RWPE2 (cell line): Measurements from ENCODE around the gene VSTM5.
"Not testable (repeated sequence)": the region's sequence is repeated elsewhere in the genome, so short reads cannot be mapped to it uniquely, and the experiment has no call there.

Experiments
- ATAC-seq: fragments of 200-7000 bp; cut with Tn5 transposase; 3 replicates; pipeline ENCODE4 v1.9.1; 2021; ENCODE audit warnings: low read depth
- DNase-seq: peaks from one replicate; pipeline ENCODE4 v3.0.0-alpha.2; 2020; ENCODE audit warnings: low spot score
- H3K27ac ChIP-seq: fragments of 450-650 bp; 2 replicates; pipeline ENCODE4 v1.5.1; 2017; ENCODE audit warnings: mild to moderate bottlenecking; ENCODE audit not compliant: poor library complexity, severe bottlenecking
- H3K27me3 ChIP-seq: fragments of 250-450 bp; sonication (Bioruptor Pico); 2 replicates; pipeline ENCODE4 v1.5.1; 2021; ENCODE audit warnings: mild to moderate bottlenecking, moderate library complexity; ENCODE audit not compliant: insufficient read depth, poor library complexity, severe bottlenecking
- H3K36me3 ChIP-seq: fragments of 250-450 bp; sonication (Bioruptor Pico); 2 replicates; pipeline ENCODE4 v1.5.1; 2020; ENCODE audit warnings: low read depth, mild to moderate bottlenecking, moderate library complexity
- H3K4me1 ChIP-seq: fragments of 250-450 bp; sonication (Bioruptor Pico); 2 replicates; pipeline ENCODE4 v1.5.1; 2021; ENCODE audit warnings: mild to moderate bottlenecking, moderate library complexity; ENCODE audit not compliant: insufficient read depth, poor library complexity, severe bottlenecking
- H3K4me3 ChIP-seq: fragments of 250-450 bp; sonication (Bioruptor Pico); 2 replicates; pipeline ENCODE4 v1.5.1; 2021; ENCODE audit warnings: mild to moderate bottlenecking, moderate library complexity; ENCODE audit not compliant: severe bottlenecking
- H3K9me3 ChIP-seq: fragments of 250-450 bp; sonication (Bioruptor Pico); 2 replicates; pipeline ENCODE4 v1.5.1; 2021; ENCODE audit warnings: mild to moderate bottlenecking, moderate library complexity; ENCODE audit not compliant: severe bottlenecking
- TF ChIP-seq, protein P1 (sequence below): fragments of 450-650 bp; IDR thresholded peaks from one replicate; pipeline ENCODE4 v1.5.1; 2017; ENCODE audit warnings: mild to moderate bottlenecking, moderate library complexity; ENCODE audit not compliant: poor library complexity, severe bottlenecking

The VSTM5 gene

GRCh38 chr11:93775289-93775688 lies 75.1 kb downstream of the VSTM5 start:
- Histone ChIP-seq H3K4me3 (no peak overlapping the region), H3K27ac (no peak overlapping the region), H3K9me3 (no peaks in the 10 kb centered on the region), H3K4me1 (no peaks in the 10 kb centered on the region), H3K36me3 (no peaks in the 10 kb centered on the region), H3K27me3 (no peaks in the 10 kb centered on the region)
- DNase-seq: no peak
- ATAC-seq: no peak; the same call in 2 of the 3 replicates
- TF ChIP-seq, protein P1, sequence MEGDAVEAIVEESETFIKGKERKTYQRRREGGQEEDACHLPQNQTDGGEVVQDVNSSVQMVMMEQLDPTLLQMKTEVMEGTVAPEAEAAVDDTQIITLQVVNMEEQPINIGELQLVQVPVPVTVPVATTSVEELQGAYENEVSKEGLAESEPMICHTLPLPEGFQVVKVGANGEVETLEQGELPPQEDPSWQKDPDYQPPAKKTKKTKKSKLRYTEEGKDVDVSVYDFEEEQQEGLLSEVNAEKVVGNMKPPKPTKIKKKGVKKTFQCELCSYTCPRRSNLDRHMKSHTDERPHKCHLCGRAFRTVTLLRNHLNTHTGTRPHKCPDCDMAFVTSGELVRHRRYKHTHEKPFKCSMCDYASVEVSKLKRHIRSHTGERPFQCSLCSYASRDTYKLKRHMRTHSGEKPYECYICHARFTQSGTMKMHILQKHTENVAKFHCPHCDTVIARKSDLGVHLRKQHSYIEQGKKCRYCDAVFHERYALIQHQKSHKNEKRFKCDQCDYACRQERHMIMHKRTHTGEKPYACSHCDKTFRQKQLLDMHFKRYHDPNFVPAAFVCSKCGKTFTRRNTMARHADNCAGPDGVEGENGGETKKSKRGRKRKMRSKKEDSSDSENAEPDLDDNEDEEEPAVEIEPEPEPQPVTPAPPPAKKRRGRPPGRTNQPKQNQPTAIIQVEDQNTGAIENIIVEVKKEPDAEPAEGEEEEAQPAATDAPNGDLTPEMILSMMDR: no peak

DNA sequence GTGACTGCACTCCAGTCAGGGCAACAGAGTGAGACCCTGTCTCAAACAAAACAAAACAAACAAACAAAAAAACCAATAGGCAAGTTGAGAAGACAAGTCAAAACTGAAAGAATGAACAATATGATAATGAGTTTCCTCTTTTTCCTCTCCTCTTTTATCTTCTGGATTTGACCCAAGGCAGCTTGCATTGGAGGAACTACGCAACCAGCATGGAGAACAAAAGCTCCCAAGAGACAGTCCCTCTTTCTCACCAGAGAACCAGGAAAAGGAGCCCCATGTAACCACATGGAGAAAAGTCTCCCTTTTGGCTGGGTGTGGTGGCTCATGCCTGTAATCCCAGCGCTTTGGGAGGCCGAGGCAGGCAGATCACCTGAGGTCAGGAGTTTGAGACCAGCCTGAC lies 75.9 kb downstream of the VSTM5 start:
- ATAC-seq, H3K27me3 ChIP-seq, DNase-seq, H3K36me3 ChIP-seq, H3K4me3 ChIP-seq, H3K27ac ChIP-seq, H3K4me1 ChIP-seq, H3K9me3 ChIP-seq: not testable (repeated sequence)

- Histone ChIP-seq H3K4me3 (no peak overlapping the region), H3K27ac (no peak overlapping the region), H3K27me3 (no peaks in the 10 kb centered on the region), H3K9me3 (no peaks in the 10 kb centered on the region), H3K4me1 (no peaks in the 10 kb centered on the region), H3K36me3 (no peaks in the 10 kb centered on the region)
- ATAC-seq (no peak), DNase-seq (no peak)
- TF ChIP-seq, protein P1: no peak
These were observed 76.7 kb downstream of the VSTM5 start for GRCh38 chr11:93773601-93774200.

DNA sequence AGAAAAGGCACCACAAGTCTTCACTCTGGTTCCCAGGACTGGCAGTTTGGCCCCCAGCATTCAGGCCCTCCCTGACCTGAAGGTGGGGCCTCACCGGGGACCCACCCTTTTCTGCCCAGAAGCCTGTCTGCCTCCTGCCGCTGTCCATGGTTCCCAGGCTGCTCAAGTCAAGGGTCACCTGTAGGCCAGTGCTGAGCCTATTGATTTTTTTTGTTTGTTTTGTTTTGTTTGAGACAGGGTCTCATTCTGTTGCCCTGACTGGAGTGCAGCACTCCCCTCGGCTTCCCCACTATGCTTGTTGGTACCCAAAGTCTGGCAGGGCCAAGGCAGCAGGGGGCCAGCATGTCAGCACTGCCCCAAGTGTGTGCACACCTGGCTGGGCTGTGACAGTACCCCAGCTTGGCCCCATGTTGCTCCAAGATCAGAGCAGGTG lies 77.4 kb downstream of the VSTM5 start:
- no peak for DNase-seq
- Histone ChIP-seq H3K27me3 (no peaks in the 10 kb centered on the region), H3K27ac (no peak overlapping the region), H3K36me3 (no peaks in the 10 kb centered on the region), H3K4me3 (no peak overlapping the region), H3K4me1 (no peaks in the 10 kb centered on the region), H3K9me3 (no peaks in the 10 kb centered on the region)
- ATAC-seq: no peak
- TF ChIP-seq, protein P1: no peak

DNA sequence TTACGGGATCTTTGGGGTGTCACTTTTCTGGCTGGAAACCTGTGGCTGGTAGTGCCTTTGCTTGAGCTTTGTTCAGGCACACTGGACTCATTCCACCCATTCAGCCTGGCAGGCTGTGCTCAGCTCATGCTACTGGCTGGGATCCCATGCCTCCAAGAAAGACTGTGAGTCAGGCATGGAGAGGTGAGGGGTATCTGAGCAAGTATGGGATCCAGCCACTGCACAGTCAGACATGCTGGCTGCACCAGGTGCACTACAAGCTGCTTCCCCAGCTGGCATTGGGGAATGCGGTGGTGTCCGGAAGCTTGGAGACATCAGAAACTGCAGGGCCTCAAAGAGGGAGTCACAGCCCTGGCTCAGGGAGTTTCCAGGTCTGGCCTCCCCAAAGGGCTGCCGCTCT lies 78.3 kb downstream of the VSTM5 start:
- Histone ChIP-seq H3K36me3 (no peaks in the 10 kb centered on the region), H3K4me1 (no peaks in the 10 kb centered on the region), H3K27ac (no peak overlapping the region), H3K4me3 (no peak overlapping the region), H3K27me3 (no peaks in the 10 kb centered on the region), H3K9me3 (no peaks in the 10 kb centered on the region)
- DNase-seq (no peak), ATAC-seq (no peak)
- TF ChIP-seq, protein P1: no peak
